GM18868 (cell line): Measurements from ENCODE around the gene DAGLA.

ENCODE experiments used
- ATAC-seq: cut with Tn5 transposase; IDR thresholded peaks from one replicate; pipeline ENCODE4 v1.9.1; 2021; ENCODE audit warnings: mild to moderate bottlenecking, moderate library complexity; ENCODE audit not compliant: unreplicated experiment

DAGLA gene

GRCh38 chr11:61706452-61707400, 26.5 kb downstream of the DAGLA start:
- ATAC-seq: no peak

- no peak for ATAC-seq
Measured at GRCh38 chr11:61707574-61707973, 27.4 kb downstream of the DAGLA start.

GRCh38 chr11:61709110-61709509, 28.9 kb downstream of the DAGLA start:
- ATAC-seq: no peak

- ATAC-seq: no peak
Measured at GRCh38 chr11:61709572-61709971, 29.4 kb downstream of the DAGLA start.

GRCh38 chr11:61710019-61710418, 29.8 kb downstream of the DAGLA start:
- no peak for ATAC-seq

- ATAC-seq: no peak
Measured at GRCh38 chr11:61711037-61711436, 30.8 kb downstream of the DAGLA start.

GRCh38 chr11:61711498-61711897, 31.3 kb downstream of the DAGLA start:
- ATAC-seq: no peak

GRCh38 chr11:61712314-61712713, 32.1 kb downstream of the DAGLA start:
- no peak for ATAC-seq

GRCh38 chr11:61712846-61713245, 32.7 kb downstream of the DAGLA start:
- no peak for ATAC-seq

GRCh38 chr11:61713464-61713863, 33.3 kb downstream of the DAGLA start:
- ATAC-seq: no peak

GRCh38 chr11:61713906-61714305, 33.7 kb downstream of the DAGLA start:
- ATAC-seq: no peak

- no peak for ATAC-seq
Measured at GRCh38 chr11:61714316-61714715, 34.1 kb downstream of the DAGLA start.

GRCh38 chr11:61714916-61715315, 34.7 kb downstream of the DAGLA start:
- no peak for ATAC-seq

GRCh38 chr11:61715867-61716266, 35.7 kb downstream of the DAGLA start:
- no peak for ATAC-seq

- ATAC-seq: no peak
Measured at GRCh38 chr11:61716478-61717285, 36.5 kb downstream of the DAGLA start.

GRCh38 chr11:61717286-61718033, 37.3 kb downstream of the DAGLA start:
- ATAC-seq: no peak

- no peak for ATAC-seq
Measured at GRCh38 chr11:61718046-61718531, 37.9 kb downstream of the DAGLA start.

GRCh38 chr11:61718621-61719302, 38.6 kb downstream of the DAGLA start:
- no peak for ATAC-seq

GRCh38 chr11:61719978-61720377, 39.8 kb downstream of the DAGLA start:
- no peak for ATAC-seq

GRCh38 chr11:61720597-61720996, 40.4 kb downstream of the DAGLA start:
- ATAC-seq: no peak
